ENCODE measurements around the gene THSD7A. TPM values are rescaled to one million over a fixed set of nuclear protein-coding genes. Genes with fewer than 3 reads are reported as not detected.

The THSD7A gene
- total RNA-seq, 1 donor: 0.43 TPM

GRCh38 chr7:11779864-11780674 is 51.9 kb downstream of the THSD7A start:
- no peak overlapping the region for H3K4me3 ChIP-seq (ENCODE audit: low read depth, low read length)
- no peak for TF ChIP-seq CTCF (IDR thresholded peaks at IDR 0.05; ENCODE audit: insufficient read depth, low read depth, low read length)
- DNase-seq (ENCODE audit: low read depth): no peak

GRCh38 chr7:11776039-11776438 is 56.0 kb downstream of the THSD7A start:
- no peak for DNase-seq (ENCODE audit: low read depth)
- TF ChIP-seq CTCF (IDR thresholded peaks at IDR 0.05; ENCODE audit: insufficient read depth, low read depth, low read length): no peak
- no peak overlapping the region for H3K4me3 ChIP-seq (ENCODE audit: low read depth, low read length)

GRCh38 chr7:11775401-11775800 is 56.6 kb downstream of the THSD7A start:
- no peak for DNase-seq (ENCODE audit: low read depth)
- no peak overlapping the region for H3K4me3 ChIP-seq (ENCODE audit: low read depth, low read length)
- no peak for TF ChIP-seq CTCF (IDR thresholded peaks at IDR 0.05; ENCODE audit: insufficient read depth, low read depth, low read length)

- H3K4me3 ChIP-seq (ENCODE audit: low read depth, low read length): no peak overlapping the region
- no peak for TF ChIP-seq CTCF (IDR thresholded peaks at IDR 0.05; ENCODE audit: insufficient read depth, low read depth, low read length)
- no peak for DNase-seq (ENCODE audit: low read depth)
Measured at GRCh38 chr7:11768263-11768662, 63.7 kb downstream of the THSD7A start.

GRCh38 chr7:11767148-11767547 is 64.8 kb downstream of the THSD7A start:
- no peak overlapping the region for H3K4me3 ChIP-seq (ENCODE audit: low read depth, low read length)
- no peak for TF ChIP-seq CTCF (IDR thresholded peaks at IDR 0.05; ENCODE audit: insufficient read depth, low read depth, low read length)
- no peak for DNase-seq (ENCODE audit: low read depth)

- H3K4me3 ChIP-seq (ENCODE audit: low read depth, low read length): no peak overlapping the region
- peak; percentile 6 for DNase-seq (ENCODE audit: low read depth)
- TF ChIP-seq CTCF (IDR thresholded peaks at IDR 0.05; ENCODE audit: insufficient read depth, low read depth, low read length): no peak
Measured at GRCh38 chr7:11760372-11760771, 71.6 kb downstream of the THSD7A start.

Measured in fibroblast of villous mesenchyme (primary cell).